22Rv1 (cell line): Measurements from ENCODE around the gene TOP1.

Experiments used
- ZFX ChIP-seq: fragments of 450-650 bp; IDR thresholded peaks from 2 replicates; pipeline ENCODE4 v1.6.1; 2017; ENCODE audit warnings: antibody characterized with exemption, borderline replicate concordance
- TF ChIP-seq, protein P1 (sequence below): fragments of 450-650 bp; IDR thresholded peaks from 2 replicates; pipeline ENCODE4 v1.5.1; 2017; ENCODE audit warnings: mild to moderate bottlenecking

DNA sequence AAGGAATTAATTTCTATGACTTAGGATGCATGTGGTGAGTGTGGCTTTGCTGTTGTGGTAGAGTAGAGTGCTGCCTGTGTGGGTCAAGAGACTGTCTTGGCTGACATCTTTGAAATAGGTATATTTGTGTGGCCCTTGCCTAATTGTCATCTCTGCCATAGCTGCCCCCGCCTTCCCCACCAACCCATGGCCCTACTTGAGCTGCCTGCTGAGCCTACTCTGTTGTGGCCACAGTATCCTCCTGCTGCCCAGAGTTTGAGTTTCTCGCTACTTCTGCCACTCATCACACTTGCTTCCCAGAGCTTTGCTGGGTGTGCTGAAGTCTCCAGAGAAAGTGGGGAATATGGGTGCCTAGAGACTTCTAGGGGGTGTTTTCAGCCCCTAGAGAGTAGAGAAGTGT, 116.7 kb downstream of the TOP1 start:
- TF ChIP-seq, protein P1, sequence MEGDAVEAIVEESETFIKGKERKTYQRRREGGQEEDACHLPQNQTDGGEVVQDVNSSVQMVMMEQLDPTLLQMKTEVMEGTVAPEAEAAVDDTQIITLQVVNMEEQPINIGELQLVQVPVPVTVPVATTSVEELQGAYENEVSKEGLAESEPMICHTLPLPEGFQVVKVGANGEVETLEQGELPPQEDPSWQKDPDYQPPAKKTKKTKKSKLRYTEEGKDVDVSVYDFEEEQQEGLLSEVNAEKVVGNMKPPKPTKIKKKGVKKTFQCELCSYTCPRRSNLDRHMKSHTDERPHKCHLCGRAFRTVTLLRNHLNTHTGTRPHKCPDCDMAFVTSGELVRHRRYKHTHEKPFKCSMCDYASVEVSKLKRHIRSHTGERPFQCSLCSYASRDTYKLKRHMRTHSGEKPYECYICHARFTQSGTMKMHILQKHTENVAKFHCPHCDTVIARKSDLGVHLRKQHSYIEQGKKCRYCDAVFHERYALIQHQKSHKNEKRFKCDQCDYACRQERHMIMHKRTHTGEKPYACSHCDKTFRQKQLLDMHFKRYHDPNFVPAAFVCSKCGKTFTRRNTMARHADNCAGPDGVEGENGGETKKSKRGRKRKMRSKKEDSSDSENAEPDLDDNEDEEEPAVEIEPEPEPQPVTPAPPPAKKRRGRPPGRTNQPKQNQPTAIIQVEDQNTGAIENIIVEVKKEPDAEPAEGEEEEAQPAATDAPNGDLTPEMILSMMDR, result no peak
- no peak for TF ChIP-seq ZFX
